ENCODE measurements around the gene CDC6.
"Not testable (repeated sequence)": the region's sequence is repeated elsewhere in the genome, so short reads cannot be mapped to it uniquely, and the experiment has no call there.

The CDC6 gene

DNA sequence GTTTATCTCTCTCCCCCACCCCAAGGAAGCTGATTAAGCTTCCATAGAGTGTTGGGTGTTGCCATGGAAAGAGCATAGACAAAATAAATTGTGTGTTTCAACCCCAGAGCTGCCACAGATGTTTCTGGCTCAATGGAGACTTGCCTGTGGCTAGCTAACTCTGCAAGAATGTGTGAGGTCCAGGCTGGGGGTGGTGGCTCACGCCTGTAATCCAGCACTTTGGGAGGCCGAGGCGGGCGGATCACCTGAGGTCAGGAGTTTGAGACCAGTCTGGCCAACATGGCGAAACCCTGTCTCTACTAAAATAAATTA is 16.8 kb downstream of the CDC6 start:
- not testable (repeated sequence) for H3K27ac ChIP-seq (ENCODE audit: low read depth, low read length); H3K9ac ChIP-seq (ENCODE audit: low read depth, low read length); H3K27me3 ChIP-seq (ENCODE audit: control insufficient read depth, insufficient read depth, low read length); H3K9me3 ChIP-seq (ENCODE audit: control insufficient read depth, insufficient read depth, low read length); H3K4me3 ChIP-seq (ENCODE audit: low read depth, low read length)
- Histone ChIP-seq H3K36me3 (ENCODE audit: control insufficient read depth, insufficient read depth, low read length) (peaks cover 48% of the 10 kb centered on the region), H3K4me1 (ENCODE audit: control insufficient read depth, insufficient read depth, low read length) (peaks cover 35% of the 10 kb centered on the region)

DNA sequence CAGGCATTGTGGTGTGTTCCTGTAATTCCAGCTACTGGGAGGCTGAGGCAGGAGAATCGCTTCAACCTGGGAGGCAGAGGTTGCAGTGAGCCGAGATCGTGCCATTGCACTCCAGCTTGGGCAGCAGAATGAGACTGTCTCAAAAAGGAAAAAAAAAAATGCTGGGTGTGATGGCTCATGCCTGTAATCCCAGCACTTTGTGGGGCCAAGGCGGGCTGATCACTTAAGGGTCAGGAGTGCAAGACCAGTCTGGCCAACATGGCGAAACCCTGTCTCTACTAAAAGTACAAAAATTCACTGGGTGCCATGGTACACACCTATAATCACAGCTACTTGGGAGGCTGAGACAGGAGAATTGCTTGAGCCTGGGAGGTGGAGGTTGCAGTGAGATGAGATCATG is 17.2 kb downstream of the CDC6 start:
- not testable (repeated sequence) for H3K27me3 ChIP-seq (ENCODE audit: control insufficient read depth, insufficient read depth, low read length); H3K4me3 ChIP-seq (ENCODE audit: low read depth, low read length); H3K9ac ChIP-seq (ENCODE audit: low read depth, low read length); H3K9me3 ChIP-seq (ENCODE audit: control insufficient read depth, insufficient read depth, low read length); H3K27ac ChIP-seq (ENCODE audit: low read depth, low read length)
- Histone ChIP-seq H3K36me3 (ENCODE audit: control insufficient read depth, insufficient read depth, low read length) (peaks cover 44% of the 10 kb centered on the region), H3K4me1 (ENCODE audit: control insufficient read depth, insufficient read depth, low read length) (peaks cover 39% of the 10 kb centered on the region)

- no peak overlapping the region for H3K9ac ChIP-seq (ENCODE audit: low read depth, low read length)
- H3K9me3 ChIP-seq (ENCODE audit: control insufficient read depth, insufficient read depth, low read length) = no peaks in the 10 kb centered on the region
- no peak overlapping the region for H3K4me3 ChIP-seq (ENCODE audit: low read depth, low read length)
- peaks cover 30% of the 10 kb centered on the region for H3K36me3 ChIP-seq (ENCODE audit: control insufficient read depth, insufficient read depth, low read length)
- peak overlapping the region; percentile 69 for H3K27ac ChIP-seq (ENCODE audit: low read depth, low read length)
- peaks cover 42% of the 10 kb centered on the region for H3K4me1 ChIP-seq (ENCODE audit: control insufficient read depth, insufficient read depth, low read length)
- H3K27me3 ChIP-seq (ENCODE audit: control insufficient read depth, insufficient read depth, low read length) = no peaks in the 10 kb centered on the region
These were observed 18.7 kb downstream of the CDC6 start for GRCh38 chr17:40306395-40306794.

- Histone ChIP-seq H3K4me1 (ENCODE audit: control insufficient read depth, insufficient read depth, low read length) (peaks cover 42% of the 10 kb centered on the region), H3K27ac (ENCODE audit: low read depth, low read length) (peak overlapping the region; percentile 69), H3K9ac (ENCODE audit: low read depth, low read length) (no peak overlapping the region), H3K9me3 (ENCODE audit: control insufficient read depth, insufficient read depth, low read length) (no peaks in the 10 kb centered on the region), H3K36me3 (ENCODE audit: control insufficient read depth, insufficient read depth, low read length) (peaks cover 22% of the 10 kb centered on the region), H3K4me3 (ENCODE audit: low read depth, low read length) (0 out of 2 replicates have a peak overlapping the region, but pooled peaks have one; percentile 3), H3K27me3 (ENCODE audit: control insufficient read depth, insufficient read depth, low read length) (no peaks in the 10 kb centered on the region)
These were observed 19.5 kb downstream of the CDC6 start for GRCh38 chr17:40307001-40307730.

- H3K27ac ChIP-seq (ENCODE audit: low read depth, low read length) = peak overlapping the region; percentile 69
- H3K9me3 ChIP-seq (ENCODE audit: control insufficient read depth, insufficient read depth, low read length) = no peaks in the 10 kb centered on the region
- peaks cover 16% of the 10 kb centered on the region for H3K36me3 ChIP-seq (ENCODE audit: control insufficient read depth, insufficient read depth, low read length)
- no peak overlapping the region for H3K9ac ChIP-seq (ENCODE audit: low read depth, low read length)
- peaks cover 42% of the 10 kb centered on the region for H3K4me1 ChIP-seq (ENCODE audit: control insufficient read depth, insufficient read depth, low read length)
- no peaks in the 10 kb centered on the region for H3K27me3 ChIP-seq (ENCODE audit: control insufficient read depth, insufficient read depth, low read length)
- H3K4me3 ChIP-seq (ENCODE audit: low read depth, low read length) = no peak overlapping the region
These were observed 20.1 kb downstream of the CDC6 start for GRCh38 chr17:40307740-40308239.

DNA sequence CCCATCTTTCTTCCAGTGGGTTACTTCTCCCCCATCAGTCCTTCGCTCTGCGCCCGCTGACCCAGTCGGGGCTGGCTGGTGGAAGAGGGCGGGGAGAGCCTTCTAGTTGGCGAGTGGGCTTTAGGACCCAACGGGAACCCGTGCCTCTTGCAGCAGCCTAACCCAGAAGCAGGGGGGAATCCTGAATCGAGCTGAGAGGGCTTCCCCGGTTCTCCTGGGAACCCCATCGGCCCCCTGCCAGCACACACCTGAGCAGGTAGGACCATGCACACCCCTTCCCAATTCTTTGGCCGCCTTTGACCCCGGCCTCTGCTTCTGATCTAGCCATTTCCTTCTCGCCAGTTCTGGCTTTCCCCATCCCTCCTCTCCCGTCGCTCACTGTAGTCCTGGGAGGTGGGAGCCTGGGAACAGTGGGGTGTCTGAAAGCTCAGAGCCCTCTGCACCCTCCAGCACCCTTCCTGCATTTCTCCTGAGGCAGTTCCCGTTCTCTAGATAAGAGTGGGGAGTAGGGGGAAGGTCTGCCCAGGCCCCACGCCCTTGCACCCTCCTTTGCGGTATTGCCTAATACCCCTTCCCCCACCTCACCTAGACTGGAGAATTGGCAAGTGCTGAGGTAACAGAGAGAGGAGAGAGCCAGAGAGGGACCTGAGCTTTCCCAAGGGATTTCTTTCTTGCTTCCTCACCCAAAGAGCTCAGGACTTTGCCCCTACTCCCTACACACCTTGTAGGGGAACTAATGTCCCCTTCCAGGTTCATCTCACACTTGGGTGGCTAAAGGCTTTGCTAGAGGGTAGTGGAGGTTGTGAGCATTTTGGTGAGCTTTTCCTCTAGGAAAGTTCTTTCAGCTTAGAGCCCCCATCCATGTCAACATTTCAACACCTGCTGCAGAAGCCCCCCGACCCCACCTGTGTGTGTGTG is 21.6 kb downstream of the CDC6 start, which contains the start of gene RARA:
TSS of gene RARA (plus strand) at position 150 of the 918 bp plus-strand sequence. CDS start 22,039 bp downstream, outside the sequence.
- peaks cover 46% of the 10 kb centered on the region for H3K4me1 ChIP-seq (ENCODE audit: control insufficient read depth, insufficient read depth, low read length)
- no peak within 1 kb of the TSS for H3K27ac ChIP-seq (ENCODE audit: low read depth, low read length)
- no peak within 1 kb of the TSS for H3K9ac ChIP-seq (ENCODE audit: low read depth, low read length)
- no peaks in the 10 kb centered on the region for H3K27me3 ChIP-seq (ENCODE audit: control insufficient read depth, insufficient read depth, low read length)
- peak within 1 kb of the TSS; percentile 77 for H3K4me3 ChIP-seq (ENCODE audit: low read depth, low read length)
- no peaks in the 10 kb centered on the region for H3K9me3 ChIP-seq (ENCODE audit: control insufficient read depth, insufficient read depth, low read length)
- H3K36me3 ChIP-seq (ENCODE audit: control insufficient read depth, insufficient read depth, low read length) = peaks cover 1% of the 10 kb centered on the region; the same call in 1 of the 2 replicates

DNA sequence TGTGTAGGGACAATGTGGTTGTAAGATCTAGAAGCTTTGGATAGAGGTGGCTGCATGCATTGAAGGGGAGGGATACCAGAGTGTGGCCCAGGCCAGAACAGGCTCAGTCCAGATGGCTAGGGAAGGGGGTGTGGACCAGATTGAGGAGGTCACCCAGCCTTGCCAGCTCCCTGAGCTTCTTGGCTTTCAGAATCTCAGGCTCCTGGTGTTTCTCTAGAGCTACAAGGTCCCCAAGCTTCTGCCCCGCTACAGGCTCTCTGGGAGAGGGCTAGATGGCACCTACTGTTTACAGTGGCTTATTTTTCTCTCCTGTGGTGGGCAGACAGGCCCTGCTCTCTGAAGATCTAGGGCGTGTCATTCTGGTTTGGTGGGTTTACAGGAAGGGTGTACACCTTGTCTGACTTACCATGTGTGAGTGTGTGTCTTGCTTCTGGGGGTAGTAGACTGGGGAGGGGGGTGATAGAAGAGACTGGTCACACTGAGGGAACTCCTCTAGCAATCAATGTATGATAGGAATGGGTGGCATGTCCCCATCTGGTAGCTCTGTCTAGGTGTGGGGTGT is 22.4 kb downstream of the CDC6 start:
- Histone ChIP-seq H3K4me1 (ENCODE audit: control insufficient read depth, insufficient read depth, low read length) (peaks cover 46% of the 10 kb centered on the region), H3K27me3 (ENCODE audit: control insufficient read depth, insufficient read depth, low read length) (no peaks in the 10 kb centered on the region), H3K27ac (ENCODE audit: low read depth, low read length) (no peak overlapping the region), H3K9me3 (ENCODE audit: control insufficient read depth, insufficient read depth, low read length) (no peaks in the 10 kb centered on the region), H3K9ac (ENCODE audit: low read depth, low read length) (no peak overlapping the region), H3K4me3 (ENCODE audit: low read depth, low read length) (peak overlapping the region; percentile 77), H3K36me3 (ENCODE audit: control insufficient read depth, insufficient read depth, low read length) (no peaks in the 10 kb centered on the region)

DNA sequence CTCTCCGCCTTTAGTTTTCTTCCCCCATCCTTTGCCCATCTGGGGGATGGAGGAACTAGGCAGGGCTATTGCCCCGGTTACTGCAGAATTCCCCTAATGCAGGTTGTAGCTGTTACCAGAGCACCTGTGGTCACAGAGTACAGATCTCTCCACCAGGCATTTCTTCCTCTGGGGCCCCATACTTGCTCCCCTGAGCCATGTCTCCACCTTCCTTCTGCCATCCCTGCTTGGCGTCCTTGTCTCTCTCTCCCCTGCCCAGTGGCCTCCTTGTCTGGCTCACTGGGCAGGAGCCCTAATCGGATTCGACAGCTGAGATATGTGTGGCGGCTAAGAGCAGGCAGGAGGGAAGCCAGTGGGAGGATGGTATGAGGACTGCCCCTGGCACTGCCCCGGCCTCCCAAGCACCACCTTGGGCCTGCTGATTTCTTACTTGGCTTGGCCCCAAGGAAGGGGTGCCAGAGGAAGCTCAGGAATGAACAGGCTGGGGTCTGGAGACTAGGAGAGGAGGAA is 23.3 kb downstream of the CDC6 start:
- Histone ChIP-seq H3K36me3 (ENCODE audit: control insufficient read depth, insufficient read depth, low read length) (no peaks in the 10 kb centered on the region), H3K4me3 (ENCODE audit: low read depth, low read length) (no peak overlapping the region), H3K27ac (ENCODE audit: low read depth, low read length) (no peak overlapping the region), H3K9me3 (ENCODE audit: control insufficient read depth, insufficient read depth, low read length) (no peaks in the 10 kb centered on the region), H3K9ac (ENCODE audit: low read depth, low read length) (no peak overlapping the region), H3K27me3 (ENCODE audit: control insufficient read depth, insufficient read depth, low read length) (peaks cover 6% of the 10 kb centered on the region), H3K4me1 (ENCODE audit: control insufficient read depth, insufficient read depth, low read length) (peaks cover 52% of the 10 kb centered on the region)

- Histone ChIP-seq H3K4me1 (ENCODE audit: control insufficient read depth, insufficient read depth, low read length) (peaks cover 51% of the 10 kb centered on the region), H3K36me3 (ENCODE audit: control insufficient read depth, insufficient read depth, low read length) (no peaks in the 10 kb centered on the region), H3K4me3 (ENCODE audit: low read depth, low read length) (no peak overlapping the region), H3K9me3 (ENCODE audit: control insufficient read depth, insufficient read depth, low read length) (no peaks in the 10 kb centered on the region), H3K27ac (ENCODE audit: low read depth, low read length) (no peak overlapping the region), H3K9ac (ENCODE audit: low read depth, low read length) (no peak overlapping the region), H3K27me3 (ENCODE audit: control insufficient read depth, insufficient read depth, low read length) (peaks cover 12% of the 10 kb centered on the region)
These were observed 23.9 kb downstream of the CDC6 start for GRCh38 chr17:40311575-40311974.

- no peak overlapping the region for H3K9ac ChIP-seq (ENCODE audit: low read depth, low read length)
- no peak overlapping the region for H3K27ac ChIP-seq (ENCODE audit: low read depth, low read length)
- H3K9me3 ChIP-seq (ENCODE audit: control insufficient read depth, insufficient read depth, low read length) = no peaks in the 10 kb centered on the region
- no peaks in the 10 kb centered on the region for H3K36me3 ChIP-seq (ENCODE audit: control insufficient read depth, insufficient read depth, low read length)
- no peak overlapping the region for H3K4me3 ChIP-seq (ENCODE audit: low read depth, low read length)
- H3K4me1 ChIP-seq (ENCODE audit: control insufficient read depth, insufficient read depth, low read length) = peaks cover 50% of the 10 kb centered on the region
- H3K27me3 ChIP-seq (ENCODE audit: control insufficient read depth, insufficient read depth, low read length) = peaks cover 17% of the 10 kb centered on the region
These were observed 24.6 kb downstream of the CDC6 start for GRCh38 chr17:40312131-40312731.
